Measurements from ENCODE around the gene NUP93.

Gene NUP93

DNA sequence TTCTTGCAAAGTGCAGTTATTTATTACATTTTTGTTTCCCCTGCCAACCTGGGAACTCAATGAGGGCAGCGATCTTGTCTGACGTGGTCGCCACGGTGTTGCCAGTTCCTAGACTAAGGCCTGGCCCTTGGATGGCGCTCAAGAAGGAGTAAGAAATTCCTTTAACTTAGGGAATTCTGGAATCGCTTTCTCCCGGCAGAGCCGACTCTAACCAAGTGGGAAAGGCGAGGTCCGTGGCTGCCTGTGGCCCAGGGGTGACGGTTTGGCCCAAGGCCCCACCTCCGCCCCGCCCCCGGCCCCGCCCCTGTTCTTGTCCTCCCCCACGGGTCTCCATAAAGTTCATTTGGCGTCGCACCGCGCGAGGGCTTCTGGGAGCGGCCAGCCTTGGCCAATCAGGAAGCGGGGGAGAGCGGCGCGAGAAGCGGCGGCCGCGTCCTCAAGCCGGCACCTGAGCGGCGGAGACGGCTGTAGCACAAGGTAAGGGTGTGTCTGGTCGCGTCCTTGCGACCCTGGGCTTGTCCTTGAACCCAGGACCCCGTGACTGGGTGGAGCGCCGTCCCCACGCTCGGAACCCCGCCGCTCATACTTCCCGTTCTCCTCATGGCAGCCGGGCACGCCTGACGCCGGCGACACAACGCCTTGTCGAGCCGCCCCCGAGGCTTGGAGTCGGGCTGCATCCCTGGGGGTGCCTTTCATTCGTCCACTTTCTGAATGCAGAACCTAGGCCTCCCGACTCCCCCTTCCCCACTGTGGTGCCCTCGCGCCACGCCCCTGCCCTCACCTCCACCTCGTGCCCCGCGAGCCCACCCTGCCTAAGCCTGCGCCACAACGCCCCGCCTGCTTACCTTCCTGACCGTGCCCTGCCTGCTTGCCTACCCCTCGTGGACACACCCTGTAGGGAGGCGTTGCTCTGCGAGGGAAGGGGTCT lies at the start of gene NUP93:
NUP93 (plus strand) TSS at position 395 of the 928 bp plus-strand sequence. CDS start 18,119 bp downstream, outside the sequence.
- peak; percentile 86 for DNase-seq (ENCODE audit: low read depth, low spot score)

DNA sequence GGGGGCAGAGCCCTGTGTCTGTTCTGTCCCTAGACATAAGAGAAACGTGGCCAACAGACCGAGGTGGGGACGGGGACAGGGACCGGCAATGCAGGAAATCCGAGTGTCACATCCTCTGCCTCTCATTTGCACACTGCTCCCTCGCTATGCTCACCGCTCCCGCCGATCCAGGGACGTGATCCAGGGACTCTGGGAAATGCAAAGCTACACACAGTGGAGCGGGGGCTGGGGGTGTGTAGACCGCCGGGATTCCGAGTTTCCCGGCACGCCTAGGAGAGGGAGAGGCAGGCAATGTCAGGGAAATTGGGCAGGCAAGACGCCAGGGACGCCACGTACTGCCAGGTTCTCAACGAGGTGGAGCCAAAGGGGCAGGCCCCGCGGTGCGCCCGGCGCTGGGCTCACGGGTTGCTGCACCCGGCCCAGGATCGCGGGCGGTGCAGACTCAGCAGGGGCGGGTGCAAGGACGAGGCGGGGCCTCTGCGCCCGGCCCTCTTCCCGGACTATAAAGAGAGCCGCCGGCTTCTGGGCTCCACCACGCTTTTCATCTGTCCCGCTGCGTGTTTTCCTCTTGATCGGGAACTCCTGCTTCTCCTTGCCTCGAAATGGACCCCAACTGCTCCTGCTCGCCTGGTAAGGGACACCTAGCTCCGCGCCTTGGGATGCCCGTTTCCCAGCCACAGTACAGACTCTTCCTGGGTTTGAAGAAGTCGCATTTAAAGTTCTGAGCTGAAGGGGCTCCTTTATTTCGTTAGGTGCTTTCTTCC lies 47.8 kb upstream of the NUP93 start, which contains the start of gene MT1X:
MT1X (plus strand) TSS at position 532 of the 764 bp plus-strand sequence; CDS start at position 603, 71 bp downstream.
- peak; percentile 74 for DNase-seq (ENCODE audit: low read depth, low spot score)

- DNase-seq (ENCODE audit: low read depth, low spot score), result no peak
Measured at GRCh38 chr16:56682703-56683397, 47.1 kb upstream of the NUP93 start.

DNA sequence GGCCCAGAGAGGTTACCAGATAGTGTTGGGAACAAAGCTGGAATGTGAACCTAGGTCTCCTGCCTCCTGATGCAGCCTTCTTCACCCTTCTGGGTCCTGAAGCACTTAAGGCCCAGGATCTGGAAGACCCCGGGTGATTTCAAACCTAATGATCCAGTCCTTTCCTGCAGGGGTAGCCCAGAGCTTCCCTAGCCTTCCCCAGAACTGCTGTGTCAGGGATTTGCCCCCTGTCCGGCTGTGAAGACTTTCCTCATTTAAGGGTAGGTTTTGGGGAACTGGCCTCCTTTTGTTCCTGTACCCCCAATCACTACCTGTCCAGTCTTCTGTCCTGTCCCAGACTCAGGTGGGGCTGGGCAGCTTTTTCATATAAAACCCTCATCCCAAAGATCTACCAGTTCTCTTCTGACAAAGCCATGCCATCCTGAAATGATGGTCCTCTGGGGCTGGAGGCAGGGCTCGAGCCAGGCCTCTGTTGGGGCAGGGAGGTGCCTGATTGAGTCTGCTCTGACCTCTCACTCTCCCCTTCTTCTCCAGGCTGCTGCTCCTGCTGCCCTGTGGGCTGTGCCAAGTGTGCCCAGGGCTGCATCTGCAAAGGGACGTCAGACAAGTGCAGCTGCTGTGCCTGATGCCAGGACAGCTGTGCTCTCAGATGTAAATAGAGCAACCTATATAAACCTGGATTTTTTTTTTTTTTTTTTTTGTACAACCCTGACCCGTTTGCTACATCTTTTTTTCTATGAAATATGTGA lies 46.3 kb upstream of the NUP93 start:
- DNase-seq (ENCODE audit: low read depth, low spot score), result no peak

GRCh38 chr16:56684256-56684925 lies 45.5 kb upstream of the NUP93 start:
- DNase-seq (ENCODE audit: low read depth, low spot score), result no peak

- DNase-seq (ENCODE audit: low read depth, low spot score), result no peak
Measured at GRCh38 chr16:56684926-56685590, 44.9 kb upstream of the NUP93 start.

DNA sequence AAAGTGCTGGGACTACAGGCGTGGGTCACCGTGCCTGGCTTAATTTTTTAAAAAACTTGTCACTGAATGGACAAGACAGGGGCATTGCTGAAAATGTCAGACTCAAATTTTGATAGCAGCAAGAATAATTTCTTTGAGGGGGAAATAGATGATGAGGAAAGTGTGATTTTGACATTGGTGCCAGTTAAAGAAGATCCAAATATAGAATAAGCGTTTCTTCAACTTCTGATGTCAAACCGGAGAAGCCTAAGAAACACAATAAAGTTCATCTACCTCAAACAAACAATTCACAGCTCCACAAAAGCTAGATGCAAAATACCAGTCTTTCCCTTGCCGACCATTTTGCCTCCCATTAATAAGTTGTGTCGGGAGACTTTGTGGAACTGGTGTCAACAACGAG lies 43.2 kb upstream of the NUP93 start:
- no peak for DNase-seq (ENCODE audit: low read depth, low spot score)

DNA sequence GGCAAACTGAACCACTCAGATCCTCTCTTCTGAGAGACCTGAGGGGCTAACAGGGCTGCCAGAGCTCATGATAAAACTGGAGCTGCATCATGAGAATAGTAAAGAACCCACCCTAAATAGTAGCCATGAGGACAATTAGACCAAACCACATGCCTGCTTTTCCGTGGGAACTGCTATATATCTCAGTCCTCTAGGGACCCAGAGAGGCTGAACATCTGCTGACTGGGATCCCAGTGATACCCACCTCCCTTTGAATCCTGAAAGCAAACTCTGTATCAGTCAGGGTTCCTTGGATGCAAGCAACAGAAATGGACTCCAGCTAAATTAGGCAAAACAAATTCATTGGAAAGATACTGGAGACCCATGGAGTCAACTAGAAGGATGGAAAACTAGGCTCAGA lies 41.2 kb upstream of the NUP93 start:
- DNase-seq (ENCODE audit: low read depth, low spot score), result no peak

DNA sequence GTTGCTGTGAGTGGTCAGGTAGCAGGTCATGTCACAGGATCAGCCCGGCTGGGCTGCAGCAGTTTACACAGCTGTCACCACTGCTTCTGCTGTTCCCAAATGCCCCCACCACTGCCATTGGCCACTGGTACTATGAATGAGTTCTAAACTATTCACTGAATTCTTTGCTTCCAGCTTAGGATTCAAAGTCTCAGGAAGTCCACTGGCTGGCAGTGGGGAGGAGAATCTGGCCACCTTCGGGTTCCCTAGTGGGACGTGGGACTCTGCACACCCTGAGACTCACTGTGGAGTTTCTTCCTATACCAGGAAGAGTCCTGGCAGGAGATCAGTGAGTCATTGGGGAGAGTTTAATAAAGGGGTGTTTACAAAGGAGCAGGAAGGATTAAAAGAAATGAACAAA lies 40.8 kb upstream of the NUP93 start:
- DNase-seq (ENCODE audit: low read depth, low spot score), result no peak

DNA sequence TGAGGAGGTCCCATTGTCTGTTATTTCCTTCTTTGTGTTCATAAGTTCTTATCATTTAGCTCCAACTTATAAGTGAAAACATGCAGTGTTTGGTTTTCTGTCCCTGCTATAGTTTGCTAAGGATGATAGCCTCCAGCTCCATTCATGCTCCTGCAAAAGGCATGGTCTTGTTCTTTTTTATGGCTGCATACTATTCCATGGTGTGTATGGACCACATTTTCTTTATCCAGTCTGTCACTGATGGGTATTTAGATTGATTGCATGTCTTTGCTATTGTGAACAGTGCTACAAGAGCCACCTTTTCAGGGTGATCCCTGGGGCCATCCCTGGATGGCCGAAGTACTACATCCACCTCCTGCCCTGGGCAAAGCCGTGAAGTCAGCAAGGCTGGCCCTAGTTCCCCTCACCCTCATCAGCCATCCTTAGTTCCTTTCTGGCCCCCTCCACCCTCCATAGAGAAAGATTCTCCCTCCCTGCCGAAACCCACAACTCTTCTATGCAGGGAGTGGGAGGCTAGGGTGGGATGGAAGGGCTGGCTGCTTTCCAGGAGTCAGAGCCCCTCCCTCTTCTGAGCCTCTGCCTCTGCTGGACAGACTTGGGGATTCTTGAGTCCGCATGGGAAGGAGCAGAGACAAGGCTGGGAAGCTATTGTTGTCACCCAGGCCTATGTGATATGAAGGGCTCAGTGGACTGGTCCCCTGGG lies 39.4 kb upstream of the NUP93 start:
- DNase-seq (ENCODE audit: low read depth, low spot score), result no peak

DNA sequence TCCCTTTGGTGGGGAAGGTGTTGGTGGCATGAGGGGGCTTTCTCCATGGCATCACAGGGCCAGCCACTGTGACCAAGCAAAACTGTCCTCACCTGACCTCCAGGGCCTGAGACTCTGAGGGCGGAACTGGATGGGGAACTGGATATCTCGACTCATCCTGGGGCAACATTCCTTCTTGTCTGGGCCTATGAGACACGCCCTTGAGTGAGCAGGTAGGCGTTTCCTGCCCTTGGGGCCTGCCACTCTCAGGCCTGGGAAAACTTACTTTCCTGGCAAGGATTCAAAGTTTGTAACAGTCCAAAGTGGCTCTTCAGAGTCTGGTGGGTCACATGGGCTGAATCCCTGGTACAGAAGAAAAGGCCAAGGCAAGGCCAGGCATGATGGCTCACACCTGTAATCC lies 38.0 kb upstream of the NUP93 start:
- DNase-seq (ENCODE audit: low read depth, low spot score), result no peak

GRCh38 chr16:56695246-56695645 lies 34.7 kb upstream of the NUP93 start:
- no peak for DNase-seq (ENCODE audit: low read depth, low spot score)

DNA sequence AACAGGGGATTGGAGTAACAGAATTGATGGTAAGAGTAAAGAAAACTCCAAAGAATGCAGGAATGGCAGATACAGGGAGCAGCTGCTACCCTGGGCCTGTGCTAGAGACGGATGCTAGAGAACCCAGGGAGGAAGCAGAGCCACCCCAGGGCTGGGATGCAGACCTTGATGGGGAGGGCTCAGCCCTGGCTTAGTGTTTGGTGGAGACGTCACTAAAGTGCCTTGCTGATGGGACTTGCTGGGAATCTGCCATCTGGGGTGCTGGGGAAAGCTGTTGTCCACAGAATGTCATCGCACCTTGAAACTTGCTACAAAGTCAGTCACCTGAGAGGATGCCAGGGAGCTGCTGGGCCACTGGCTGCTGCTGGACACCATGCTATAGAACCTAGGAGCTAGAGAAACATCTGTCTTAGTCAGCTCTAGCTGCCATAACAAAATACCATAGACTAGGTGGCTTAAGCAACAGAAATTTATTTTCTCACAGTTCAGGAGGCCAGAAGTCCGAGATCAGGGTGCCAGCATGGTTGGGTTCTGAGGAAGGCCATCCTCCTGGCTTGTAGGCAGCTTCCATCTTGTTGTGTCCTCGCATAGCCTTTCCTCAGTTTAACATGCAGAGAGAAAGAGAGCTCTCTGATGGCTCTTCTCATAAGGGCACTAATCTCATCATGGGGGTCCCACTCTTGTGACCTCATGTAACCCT lies 32.3 kb upstream of the NUP93 start:
- no peak for DNase-seq (ENCODE audit: low read depth, low spot score)

DNA sequence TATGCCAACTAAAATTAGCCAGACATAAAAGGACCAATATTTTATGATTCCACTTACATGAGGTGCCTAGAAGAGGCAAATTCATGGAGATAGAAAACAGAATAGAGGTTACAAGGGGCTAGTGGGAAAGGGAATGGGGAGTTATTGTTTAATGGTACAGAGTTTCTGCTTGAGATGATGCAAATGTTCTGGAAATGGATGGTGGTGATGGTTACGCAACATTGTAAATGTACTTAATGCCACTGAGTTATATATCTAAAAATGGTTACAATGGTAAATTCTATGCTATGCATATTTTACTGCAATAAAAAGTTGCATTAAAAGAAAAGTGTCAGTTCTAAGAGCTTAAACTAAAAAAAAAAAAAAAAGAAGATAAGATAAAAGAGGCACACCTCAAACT lies 29.7 kb upstream of the NUP93 start:
- no peak for DNase-seq (ENCODE audit: low read depth, low spot score)

DNA sequence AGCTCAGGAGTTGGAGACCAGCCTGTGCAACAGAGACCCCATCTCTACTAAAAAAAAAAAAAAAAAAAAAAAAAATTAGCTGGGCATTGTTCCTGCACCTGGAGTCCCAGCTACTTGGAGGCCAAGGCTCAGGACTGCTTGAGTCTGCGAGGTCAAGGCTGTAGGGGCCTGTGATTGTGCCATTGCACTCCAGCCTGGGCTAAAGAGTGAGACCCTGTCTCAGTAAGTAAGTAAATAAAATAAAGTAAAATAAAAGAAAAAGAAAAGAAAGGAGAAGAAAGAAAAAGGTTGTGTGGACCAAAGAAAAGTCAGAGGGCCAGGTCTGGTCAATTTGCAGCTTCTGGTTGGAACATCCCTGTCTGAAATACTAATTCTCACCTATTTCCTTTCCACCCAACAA lies 29.3 kb upstream of the NUP93 start:
- no peak for DNase-seq (ENCODE audit: low read depth, low spot score)

- DNase-seq (ENCODE audit: low read depth, low spot score), result no peak
Measured at GRCh38 chr16:56701534-56701933, 28.4 kb upstream of the NUP93 start.

GRCh38 chr16:56702836-56703235 lies 27.1 kb upstream of the NUP93 start:
- no peak for DNase-seq (ENCODE audit: low read depth, low spot score)

DNA sequence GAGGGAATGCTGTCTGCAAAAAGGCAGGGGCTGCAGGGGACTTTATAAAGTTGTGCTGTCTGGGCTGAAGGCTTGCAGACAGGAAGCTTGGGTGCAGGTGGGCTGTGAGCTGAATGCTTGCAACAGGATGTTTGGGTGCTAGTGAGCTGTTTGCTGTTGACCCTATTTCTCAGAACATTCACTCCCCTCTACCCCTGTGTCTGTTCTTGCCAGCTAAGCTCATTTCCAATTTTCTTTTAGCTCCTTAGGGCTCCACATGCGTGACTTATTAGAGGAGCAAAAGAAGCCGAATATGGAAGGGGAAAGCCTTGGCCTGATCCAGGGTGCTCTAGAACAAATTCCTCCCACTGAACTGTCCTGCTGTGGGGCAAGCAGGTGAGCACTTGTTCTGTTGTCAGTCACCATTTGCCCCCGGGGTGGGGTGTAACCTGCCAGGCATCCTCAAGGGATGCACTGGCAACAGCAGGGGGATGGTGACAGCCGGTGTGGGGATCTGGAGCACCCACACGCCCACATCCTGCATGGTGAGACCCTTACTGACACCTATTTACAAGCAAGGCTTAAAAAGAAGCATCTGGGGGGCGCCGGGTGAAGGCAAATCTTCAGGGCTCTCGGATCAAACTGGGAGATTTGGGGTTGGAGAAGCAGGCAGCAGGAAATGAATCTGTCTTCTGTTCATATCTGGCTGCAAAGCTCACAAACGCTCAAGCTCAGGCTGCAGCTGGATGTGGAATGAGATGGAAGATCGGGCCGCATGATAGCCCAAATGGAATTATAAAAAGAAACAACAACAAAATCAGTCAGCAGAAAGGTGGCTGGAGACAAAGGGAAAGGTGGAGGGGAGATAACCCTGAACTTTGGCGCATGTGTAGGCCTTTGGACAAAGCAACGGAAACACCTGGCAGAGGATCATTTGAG lies 21.1 kb upstream of the NUP93 start:
- no peak for DNase-seq (ENCODE audit: low read depth, low spot score)
